ENCODE results near the gene WDR7. TPM values are rescaled to one million over a fixed set of nuclear protein-coding genes. Genes with fewer than 3 reads are reported as not detected.
A peak's percentile ranks its signal among the peaks of the same experiment; 100 is the strongest.

The WDR7 gene
- total and polyA plus RNA-seq, 10 of the 15 experiments (the other 5 are each of a cell fraction or from before 2014, with no cell fraction given): 2.8 to 16.5 (median 11.7) TPM

GRCh38 chr18:57004366-57005121 lies 353.4 kb downstream of the WDR7 start (continued):
- TF ChIP-seq HDGF (IDR thresholded peaks at IDR 0.05) (no peak), TCF12 (IDR thresholded peaks at IDR 0.05; ENCODE audit: low read depth, low read length) (no peak), TCF7 (IDR thresholded peaks at IDR 0.05; ENCODE audit: borderline replicate concordance) (peak; percentile 42; the same call in 1 of the 2 replicates), RB1 (IDR thresholded peaks at IDR 0.05; ENCODE audit: borderline replicate concordance) (no peak), CHD4 (IDR thresholded peaks at IDR 0.05) (no peak), MLLT1 (IDR thresholded peaks at IDR 0.05) (no peak), ZNF687 (IDR thresholded peaks at IDR 0.05) (peak; percentile 50; the same call in 1 of the 2 replicates), SUPT20H (IDR thresholded peaks at IDR 0.05; ENCODE audit: borderline replicate concordance, control insufficient read depth, low read depth, low read length) (no peak), POLR2A (IDR thresholded peaks at IDR 0.05; ENCODE audit: low read depth, low read length) (no peak), WRNIP1 (IDR thresholded peaks at IDR 0.05; ENCODE audit: borderline replicate concordance, low read depth, low read length) (no peak), ZNF592 (IDR thresholded peaks at IDR 0.05) (no peak), BMI1 (IDR thresholded peaks at IDR 0.05; ENCODE audit: borderline replicate concordance) (no peak), NBN (IDR thresholded peaks at IDR 0.05) (0 out of 2 replicates have a peak, but pooled peaks have one; percentile 36), TBL1XR1 (IDR thresholded peaks at IDR 0.05; ENCODE audit: low read depth, low read length) (no peak), CBFB (IDR thresholded peaks at IDR 0.05; ENCODE audit: low read depth) (no peak), EP300 (IDR thresholded peaks at IDR 0.05; ENCODE audit: borderline replicate concordance in 1 of 2, control insufficient read depth in 1 of 2, low read depth in 2 of 2, low read length in 2 of 2) (peak in 1 of 2 experiments; percentile 26; a peak in 1 of 4 replicates), FOXK2 (IDR thresholded peaks at IDR 0.05) (no peak), HDAC2 (IDR thresholded peaks at IDR 0.05) (no peak), ZNF217 (IDR thresholded peaks at IDR 0.05) (no peak), PBX3 (IDR thresholded peaks at IDR 0.05; ENCODE audit: insufficient replicate concordance, low read depth, low read length) (no peak), CREM (IDR thresholded peaks at IDR 0.05; ENCODE audit: low read depth) (0 out of 2 replicates have a peak, but pooled peaks have one; percentile 42)
